SK-N-SH treated with all-trans-retinoic acid at 6 μM for 48 hours (cell line): ENCODE data around the gene EVI5.

Experiments
- ATAC-seq: fragments of 200-7000 bp; cut with Tn5 transposase; 3 replicates; pipeline ENCODE4 v1.9.1; 2020; ENCODE audit warnings: mild to moderate bottlenecking, moderate library complexity
- BACH2 ChIP-seq: fragments of 250-450 bp; sonication (Bioruptor Pico); IDR thresholded peaks from 2 replicates; pipeline ENCODE4 v1.9.0; 2021; ENCODE audit warnings: mild to moderate bottlenecking, borderline replicate concordance
- CREB5 ChIP-seq: fragments of 250-450 bp; sonication (Bioruptor Pico); IDR thresholded peaks from 2 replicates; pipeline ENCODE4 v1.5.1; 2020; ENCODE audit warnings: low read depth, mild to moderate bottlenecking, moderate library complexity
- CSDC2 ChIP-seq: fragments of 250-450 bp; sonication (Bioruptor Pico); IDR thresholded peaks from 2 replicates; pipeline ENCODE4 v1.5.0; 2020; ENCODE audit warnings: mild to moderate bottlenecking, moderate library complexity
- CSRNP3 ChIP-seq: fragments of 250-450 bp; sonication (Bioruptor Pico); IDR thresholded peaks from 2 replicates; pipeline ENCODE4 v1.5.1; 2021; ENCODE audit warnings: mild to moderate bottlenecking, moderate library complexity
- ESRRG ChIP-seq: fragments of 250-450 bp; sonication (Bioruptor Pico); IDR thresholded peaks from 2 replicates; pipeline ENCODE4 v1.6.1; 2021; ENCODE audit warnings: mild to moderate bottlenecking
- ISL1 ChIP-seq: fragments of 250-450 bp; sonication (Bioruptor Pico); IDR thresholded peaks from 2 replicates; pipeline ENCODE4 v2.1.2; 2022; ENCODE audit warnings: mild to moderate bottlenecking, moderate library complexity
- OSR1 ChIP-seq: fragments of 250-450 bp; sonication (Bioruptor Pico); IDR thresholded peaks from 2 replicates; pipeline ENCODE4 v1.8.0; 2022; ENCODE audit warnings: moderate library complexity, mild to moderate bottlenecking, inconsistent platforms
- PATZ1 ChIP-seq: fragments of 250-450 bp; sonication (Bioruptor Pico); IDR thresholded peaks from 2 replicates; pipeline ENCODE4 v1.8.0; 2020; ENCODE audit warnings: mild to moderate bottlenecking, moderate library complexity, borderline replicate concordance
- POU6F1 ChIP-seq: fragments of 250-450 bp; sonication (Bioruptor Pico); IDR thresholded peaks from 2 replicates; pipeline ENCODE4 v1.8.0; 2021; ENCODE audit warnings: low read depth, mild to moderate bottlenecking, moderate library complexity, borderline replicate concordance
- PPARA ChIP-seq: fragments of 250-450 bp; sonication (Bioruptor Pico); IDR thresholded peaks from 2 replicates; pipeline ENCODE4 v1.5.0; 2020; ENCODE audit warnings: mild to moderate bottlenecking, borderline replicate concordance
- RARB ChIP-seq: fragments of 250-450 bp; sonication (Bioruptor Pico); IDR thresholded peaks from 2 replicates; pipeline ENCODE4 v1.8.0; 2021; ENCODE audit warnings: mild to moderate bottlenecking, moderate library complexity
- SNAI2 ChIP-seq: fragments of 250-450 bp; sonication (Bioruptor Pico); IDR thresholded peaks from 2 replicates; pipeline ENCODE4 v1.5.0; 2020; ENCODE audit warnings: mild to moderate bottlenecking, moderate library complexity
- TCF4 ChIP-seq: fragments of 250-450 bp; sonication (Bioruptor Pico); IDR thresholded peaks from 2 replicates; pipeline ENCODE4 v1.8.0; 2021; ENCODE audit warnings: mild to moderate bottlenecking, moderate library complexity, borderline replicate concordance
- TOX ChIP-seq: fragments of 250-450 bp; sonication (Bioruptor Pico); IDR thresholded peaks from 2 replicates; pipeline ENCODE4 v1.8.0; 2021; ENCODE audit warnings: mild to moderate bottlenecking, moderate library complexity, borderline replicate concordance
- TSHZ2 ChIP-seq: fragments of 250-450 bp; sonication (Bioruptor Pico); IDR thresholded peaks from 2 replicates; pipeline ENCODE4 v1.5.0; 2020; ENCODE audit warnings: mild to moderate bottlenecking, moderate library complexity
- ZC3H10 ChIP-seq: fragments of 250-450 bp; sonication (Bioruptor Pico); IDR thresholded peaks from 2 replicates; pipeline ENCODE4 v1.5.1; 2021; ENCODE audit warnings: mild to moderate bottlenecking, moderate library complexity
- ZFP3 ChIP-seq: fragments of 250-450 bp; sonication (Bioruptor Pico); IDR thresholded peaks from 2 replicates; pipeline ENCODE4 v1.5.0; 2020; ENCODE audit warnings: mild to moderate bottlenecking, moderate library complexity
- ZFP30 ChIP-seq: fragments of 450-650 bp; formaldehyde crosslinking; IDR thresholded peaks from 2 replicates; pipeline ENCODE4 v1.5.0; 2022; ENCODE audit warnings: mild to moderate bottlenecking, moderate library complexity
- ZNF565 ChIP-seq: fragments of 450-650 bp; formaldehyde crosslinking; conservative IDR thresholded peaks from 2 replicates; pipeline ENCODE4 v1.5.0; 2020; ENCODE audit warnings: low read depth, mild to moderate bottlenecking, moderate library complexity
- ZNF70 ChIP-seq: fragments of 450-650 bp; formaldehyde crosslinking; IDR thresholded peaks from 2 replicates; pipeline ENCODE4 v1.5.0; 2020; ENCODE audit warnings: mild to moderate bottlenecking, moderate library complexity
- ZNF8 ChIP-seq: fragments of 450-650 bp; formaldehyde crosslinking; IDR thresholded peaks from 2 replicates; pipeline ENCODE4 v1.5.0; 2020; ENCODE audit warnings: mild to moderate bottlenecking, moderate library complexity

EVI5 gene

GRCh38 chr1:92515796-92516201 is 269.1 kb downstream of the EVI5 start:
- TF ChIP-seq CREB5 (CRISPR knock-in tag) (no peak), PATZ1 (CRISPR knock-in tag) (no peak), POU6F1 (CRISPR knock-in tag) (no peak), TSHZ2 (CRISPR knock-in tag) (no peak), SNAI2 (no peak), ZC3H10 (CRISPR knock-in tag) (no peak), ESRRG (CRISPR knock-in tag) (no peak), ZNF8 (CRISPR knock-in tag) (no peak), TCF4 (no peak), BACH2 (CRISPR knock-in tag) (no peak), CSRNP3 (CRISPR knock-in tag) (no peak), ISL1 (no peak), ZFP30 (CRISPR knock-in tag) (no peak)
- ATAC-seq = no peak

- ATAC-seq = no peak
- TF ChIP-seq ESRRG (CRISPR knock-in tag) (no peak), CSRNP3 (CRISPR knock-in tag) (no peak), TOX (no peak), POU6F1 (CRISPR knock-in tag) (no peak), PPARA (no peak), ZFP3 (CRISPR knock-in tag) (no peak), ZNF565 (CRISPR knock-in tag) (no peak), TCF4 (no peak), BACH2 (CRISPR knock-in tag) (no peak), ZNF70 (CRISPR knock-in tag) (no peak), SNAI2 (no peak), CSDC2 (no peak), PATZ1 (CRISPR knock-in tag) (no peak), RARB (CRISPR knock-in tag) (no peak), ISL1 (no peak), OSR1 (CRISPR knock-in tag) (no peak), ZFP30 (CRISPR knock-in tag) (no peak)
Measured at GRCh38 chr1:92511541-92511940, 273.4 kb downstream of the EVI5 start.
